ENCODE results near the gene PCDHB11. TPM values are rescaled to one million over a fixed set of nuclear protein-coding genes. Genes with fewer than 3 reads are reported as not detected.
"Not testable (repeated sequence)": the region's sequence is repeated elsewhere in the genome, so short reads cannot be mapped to it uniquely, and the experiment has no call there.

The PCDHB11 gene
- total and polyA plus RNA-seq, 12 donors, result 0.12 to 7.1 (median 2.0) TPM

DNA sequence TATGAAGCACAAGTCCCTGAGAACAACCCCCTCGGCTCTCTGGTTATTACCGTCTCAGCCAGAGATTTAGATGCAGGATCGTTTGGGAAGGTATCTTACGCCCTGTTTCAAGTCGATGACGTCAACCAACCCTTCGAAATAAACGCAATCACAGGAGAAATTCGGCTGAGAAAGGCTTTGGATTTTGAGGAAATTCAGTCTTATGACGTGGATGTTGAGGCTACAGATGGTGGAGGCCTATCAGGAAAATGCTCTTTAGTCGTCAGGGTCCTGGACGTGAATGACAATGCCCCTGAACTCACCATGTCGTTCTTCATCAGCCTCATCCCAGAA, 48.5 kb upstream of the PCDHB11 start:
- Histone ChIP-seq H3K36me3 (replicated peaks in 1 of 2) (no peaks in the 10 kb centered on the region), H3K27me3 (no peaks in the 10 kb centered on the region), H3K27ac (no peak overlapping the region), H3K4me1 (replicated peaks in 1 of 2) (no peaks in the 10 kb centered on the region), H3K4me3 (no peak overlapping the region), H3K9me3 (replicated peaks in 1 of 3) (peaks cover 0 to 16% (median 10%) of the 10 kb centered on the region in 3 donors)
- no peak for DNase-seq
- whole genome bisulfite sequencing, 4 donors, result 22 to 49% (median 38%) methylated on average over 12 to 13 of the region's 13 CpGs
- TF ChIP-seq CTCF (IDR thresholded peaks at IDR 0.05) (no peak), POLR2A (IDR thresholded peaks at IDR 0.05) (no peak)
- intact Hi-C loops (cut with DNase I), result no loop called here

- intact Hi-C loops (cut with DNase I); H3K36me3 ChIP-seq (replicated peaks in 1 of 2); DNase-seq; H3K27ac ChIP-seq; H3K27me3 ChIP-seq; H3K4me3 ChIP-seq; H3K4me1 ChIP-seq (replicated peaks in 1 of 2): not testable (repeated sequence)
- H3K9me3 ChIP-seq (replicated peaks in 1 of 3), result peaks cover 0 to 11% (median 10%) of the 10 kb centered on the region in 3 donors
- 27 to 50% (median 39%) methylated on average over 17 to 36 of the region's 41 CpGs for WGBS, 4 donors
Observed at GRCh38 chr5:141151632-141152031, 47.8 kb upstream of the PCDHB11 start.

GRCh38 chr5:141152096-141152495, 47.3 kb upstream of the PCDHB11 start:
- H3K9me3 ChIP-seq (replicated peaks in 1 of 3); H3K27ac ChIP-seq; H3K4me3 ChIP-seq; H3K36me3 ChIP-seq (replicated peaks in 1 of 2); DNase-seq; H3K4me1 ChIP-seq (replicated peaks in 1 of 2); intact Hi-C loops (cut with DNase I); H3K27me3 ChIP-seq: not testable (repeated sequence)
- 19 to 53% (median 32%) methylated on average over 14 to 36 of the region's 36 CpGs for WGBS, 4 donors

DNA sequence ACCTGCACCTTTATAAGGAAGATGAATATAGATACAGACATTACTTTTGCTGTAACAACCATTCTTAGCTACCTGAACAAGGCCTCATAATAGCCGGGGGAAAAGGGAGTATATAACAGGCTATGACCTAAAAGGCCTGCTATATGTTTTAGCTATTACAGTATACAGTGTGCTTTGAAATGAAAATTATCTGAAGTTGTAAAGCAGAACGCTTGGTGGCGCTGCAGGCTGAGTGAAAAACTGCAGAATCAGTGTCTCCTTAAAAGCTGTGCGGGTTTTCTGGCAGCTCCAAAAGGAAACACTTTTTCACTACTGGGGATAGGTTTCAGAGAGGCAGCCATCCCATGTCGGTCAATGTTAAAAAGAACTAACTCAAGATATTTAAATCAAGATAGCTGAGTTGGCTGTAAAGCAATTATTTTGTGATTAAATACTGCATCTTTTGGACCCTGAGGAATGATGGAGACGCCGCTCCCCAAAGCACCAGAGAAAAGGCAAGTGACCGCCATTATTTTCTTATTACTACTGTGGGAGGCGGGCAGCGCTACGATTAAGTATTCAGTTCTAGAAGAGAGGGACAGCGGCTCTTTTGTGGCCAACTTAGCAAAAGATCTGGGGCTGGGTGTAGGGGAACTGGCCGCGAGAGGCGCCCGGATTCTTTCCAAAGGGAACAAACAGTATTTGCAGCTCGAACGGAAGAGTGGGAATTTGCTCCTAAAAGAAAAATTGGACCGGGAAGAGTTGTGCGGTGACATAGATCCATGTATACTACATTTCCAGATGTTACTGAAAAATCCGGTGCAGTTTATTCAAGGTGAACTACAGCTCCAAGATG, 43.7 kb upstream of the PCDHB11 start:
- no peaks in the 10 kb centered on the region for H3K36me3 ChIP-seq (replicated peaks in 1 of 2)
- no peak for DNase-seq
- TF ChIP-seq POLR2A (IDR thresholded peaks at IDR 0.05), result no peak
- no peak for TF ChIP-seq CTCF (IDR thresholded peaks at IDR 0.05)
- H3K27ac ChIP-seq, result no peak overlapping the region
- H3K27me3 ChIP-seq, result peaks cover 5% of the 10 kb centered on the region
- H3K4me3 ChIP-seq, result no peak overlapping the region
- H3K4me1 ChIP-seq (replicated peaks in 1 of 2), result no peaks in the 10 kb centered on the region
- H3K9me3 ChIP-seq (replicated peaks in 1 of 3), result peaks cover 0 to 7% (median 7%) of the 10 kb centered on the region in 3 donors
- intact Hi-C loops (cut with DNase I), result no loop called here
- 22 to 46% (median 33%) methylated on average over 21 of the region's 21 CpGs for WGBS, 4 donors

DNA sequence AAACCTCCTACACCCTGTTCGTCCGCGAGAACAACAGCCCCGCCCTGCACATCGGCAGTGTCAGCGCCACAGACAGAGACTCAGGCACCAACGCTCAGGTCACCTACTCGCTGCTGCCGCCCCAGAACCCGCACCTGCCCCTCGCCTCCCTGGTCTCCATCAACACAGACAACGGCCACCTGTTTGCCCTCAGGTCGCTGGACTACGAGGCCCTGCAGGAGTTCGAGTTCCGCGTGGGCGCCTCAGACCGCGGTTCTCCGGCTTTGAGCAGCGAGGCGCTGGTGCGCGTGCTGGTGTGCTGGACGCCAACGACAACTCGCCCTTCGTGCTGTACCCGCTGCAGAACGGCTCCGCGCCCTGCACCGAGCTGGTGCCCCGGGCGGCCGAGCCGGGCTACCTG, 42.1 kb upstream of the PCDHB11 start:
- H3K27me3 ChIP-seq; H3K4me3 ChIP-seq; H3K36me3 ChIP-seq (replicated peaks in 1 of 2); H3K4me1 ChIP-seq (replicated peaks in 1 of 2); H3K9me3 ChIP-seq (replicated peaks in 1 of 3); H3K27ac ChIP-seq; intact Hi-C loops (cut with DNase I); DNase-seq: not testable (repeated sequence)
- WGBS, 4 donors, result 21 to 55% (median 43%) methylated on average over 19 to 38 of the region's 38 CpGs

- WGBS, 4 donors, result 14 to 47% (median 32%) methylated on average over 7 to 18 of the region's 28 CpGs
- H3K4me1 ChIP-seq (replicated peaks in 1 of 2); H3K36me3 ChIP-seq (replicated peaks in 1 of 2); DNase-seq; H3K4me3 ChIP-seq; intact Hi-C loops (cut with DNase I); H3K27ac ChIP-seq; H3K27me3 ChIP-seq; H3K9me3 ChIP-seq (replicated peaks in 1 of 3): not testable (repeated sequence)
Observed at GRCh38 chr5:141157901-141158300, 41.5 kb upstream of the PCDHB11 start.
